Measurements from ENCODE around the gene ROBO1.

- TF ChIP-seq ZNF629 (CRISPR knock-in tag; conservative IDR thresholded peaks at IDR 0.05), result no peak
- TF ChIP-seq CHD2 (IDR thresholded peaks at IDR 0.05; ENCODE audit: low read depth, low read length), result no peak
- TF ChIP-seq CTCF (CRISPR knock-in tag; IDR thresholded peaks at IDR 0.05), result no peak
- no peak for TF ChIP-seq NPAS2 (CRISPR knock-in tag; IDR thresholded peaks at IDR 0.05; ENCODE audit: borderline replicate concordance)
Observed at GRCh38 chr3:78924711-78925110, 843.1 kb downstream of the ROBO1 start.
